ENCODE measurements around the gene CFAP46.
A peak's percentile ranks its signal among the peaks of the same experiment; 100 is the strongest.
"Not testable (repeated sequence)": the region's sequence is repeated elsewhere in the genome, so short reads cannot be mapped to it uniquely, and the experiment has no call there.

The CFAP46 gene

DNA sequence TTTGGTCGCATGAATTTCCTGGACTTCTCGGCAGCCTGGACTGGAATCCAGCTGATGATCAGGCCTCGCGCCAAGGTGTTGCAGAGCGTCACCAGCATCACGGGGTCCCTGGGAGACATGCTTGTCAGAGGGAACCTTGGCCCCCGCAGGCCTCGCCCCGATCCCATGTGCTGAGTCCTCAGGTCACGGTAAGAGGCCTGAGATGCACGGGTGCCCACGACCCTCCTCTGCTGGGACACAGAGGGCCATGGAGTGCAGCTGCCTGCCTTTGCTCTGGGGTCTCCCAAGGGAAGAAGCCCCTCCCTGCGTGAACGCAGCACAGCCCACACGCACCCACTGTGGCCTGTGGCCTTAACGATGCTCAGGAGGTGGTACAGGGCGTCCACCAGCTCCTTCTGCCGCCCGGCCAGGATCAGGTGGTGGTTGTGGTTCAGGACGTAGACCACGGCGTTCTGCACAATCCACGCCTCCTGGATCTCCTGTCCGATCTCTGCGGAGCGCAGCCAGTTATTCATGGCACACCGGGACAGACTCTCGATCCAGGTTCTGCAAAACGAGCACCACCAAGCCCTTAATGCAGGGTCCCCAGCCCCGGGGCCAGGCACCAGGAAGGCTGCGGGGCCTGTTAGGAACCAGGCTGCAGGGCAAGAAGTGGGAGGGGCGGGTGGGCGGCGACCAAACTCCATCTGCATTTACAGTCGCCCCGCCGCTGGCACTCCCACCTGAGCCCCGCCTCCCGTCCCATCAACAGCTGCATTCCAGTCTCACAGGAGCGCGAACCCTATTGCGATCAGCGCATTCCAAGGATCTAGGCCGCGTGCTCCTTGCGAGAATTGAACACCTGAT, 29.4 kb downstream of the CFAP46 start:
- DNase-seq: no peak

DNA sequence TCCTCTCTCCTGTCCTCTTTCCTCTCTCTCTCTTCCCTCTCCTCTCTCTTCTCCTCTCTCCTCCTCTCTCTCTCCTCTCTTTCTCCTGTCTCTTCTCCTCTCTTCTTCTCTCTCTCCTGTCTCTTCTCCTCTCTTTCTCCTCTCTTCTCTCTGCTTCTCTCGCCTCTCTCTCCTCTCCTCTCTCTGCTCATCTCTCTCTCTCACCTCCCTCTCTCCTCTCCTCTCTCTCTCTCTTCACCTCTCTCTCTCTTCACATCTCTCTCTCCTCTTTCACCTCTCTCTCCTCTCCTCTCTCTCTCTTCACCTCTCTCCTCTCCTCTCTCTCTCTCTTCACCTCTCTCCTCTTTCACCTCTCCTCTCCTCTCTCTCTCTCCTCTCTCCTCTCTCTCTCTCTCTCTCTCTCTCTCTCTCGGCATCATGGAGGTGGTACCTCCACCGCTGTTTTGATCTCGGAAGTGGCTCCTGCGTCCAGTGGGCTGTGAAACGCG, 30.1 kb downstream of the CFAP46 start:
- DNase-seq: no peak

DNA sequence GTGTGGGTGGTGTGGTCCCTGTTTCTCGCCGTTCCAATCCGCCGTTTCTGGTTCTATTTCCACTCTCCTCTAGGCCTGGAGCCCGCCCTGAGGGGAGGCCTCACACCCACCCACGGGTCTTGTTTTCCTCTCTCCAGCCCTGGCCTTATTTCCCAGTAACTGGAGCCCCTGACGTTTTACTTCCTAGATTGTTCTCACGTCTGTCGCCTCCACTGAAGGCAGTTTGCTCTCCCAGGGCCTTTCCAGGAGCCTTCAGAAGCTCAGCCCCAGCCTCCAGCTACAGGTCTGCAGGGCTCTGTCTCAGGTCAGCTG, 30.6 kb downstream of the CFAP46 start:
- no peak for DNase-seq

DNA sequence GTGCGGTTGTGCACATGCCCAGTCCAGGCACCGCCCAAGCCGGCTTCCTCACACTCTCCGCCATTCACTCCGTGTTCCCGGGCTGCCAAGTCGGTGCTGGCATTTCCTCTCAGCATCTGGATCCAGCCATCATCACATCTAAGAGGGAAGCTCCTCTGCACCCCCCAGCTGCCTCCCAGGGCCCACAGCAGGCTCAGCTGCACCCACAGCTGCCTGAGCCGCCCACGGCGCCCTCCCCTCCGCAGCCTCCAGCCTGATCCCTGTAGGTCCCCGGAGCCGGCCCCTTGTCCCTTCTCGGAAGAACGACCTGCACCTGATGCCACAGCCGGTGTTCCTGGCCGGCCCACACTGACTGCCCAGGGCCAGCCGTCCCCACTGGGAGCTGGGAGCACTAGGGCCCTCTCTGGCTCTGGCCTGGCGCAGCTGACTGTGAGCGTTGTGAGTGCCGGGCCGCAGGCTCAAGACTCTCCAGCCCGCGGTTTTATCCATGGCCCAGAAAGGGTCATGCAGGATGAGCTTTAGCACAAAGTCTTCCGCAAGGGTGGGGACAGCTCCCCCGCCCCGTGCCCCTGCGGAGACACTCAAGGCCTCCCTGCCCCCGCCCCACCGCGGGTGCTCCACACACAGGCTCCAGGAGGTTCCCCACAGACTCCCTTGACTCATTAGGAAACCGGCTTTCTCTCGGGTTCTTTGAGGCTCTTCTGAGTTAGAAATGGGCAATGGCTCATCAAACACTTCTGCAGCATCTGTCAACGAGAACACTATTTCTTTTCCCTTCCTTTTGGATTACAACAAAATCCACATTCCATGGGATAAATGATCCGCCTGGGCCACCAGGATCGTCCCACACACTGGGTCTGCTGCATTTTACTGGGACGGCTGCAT, 31.2 kb downstream of the CFAP46 start:
- DNase-seq: no peak

DNA sequence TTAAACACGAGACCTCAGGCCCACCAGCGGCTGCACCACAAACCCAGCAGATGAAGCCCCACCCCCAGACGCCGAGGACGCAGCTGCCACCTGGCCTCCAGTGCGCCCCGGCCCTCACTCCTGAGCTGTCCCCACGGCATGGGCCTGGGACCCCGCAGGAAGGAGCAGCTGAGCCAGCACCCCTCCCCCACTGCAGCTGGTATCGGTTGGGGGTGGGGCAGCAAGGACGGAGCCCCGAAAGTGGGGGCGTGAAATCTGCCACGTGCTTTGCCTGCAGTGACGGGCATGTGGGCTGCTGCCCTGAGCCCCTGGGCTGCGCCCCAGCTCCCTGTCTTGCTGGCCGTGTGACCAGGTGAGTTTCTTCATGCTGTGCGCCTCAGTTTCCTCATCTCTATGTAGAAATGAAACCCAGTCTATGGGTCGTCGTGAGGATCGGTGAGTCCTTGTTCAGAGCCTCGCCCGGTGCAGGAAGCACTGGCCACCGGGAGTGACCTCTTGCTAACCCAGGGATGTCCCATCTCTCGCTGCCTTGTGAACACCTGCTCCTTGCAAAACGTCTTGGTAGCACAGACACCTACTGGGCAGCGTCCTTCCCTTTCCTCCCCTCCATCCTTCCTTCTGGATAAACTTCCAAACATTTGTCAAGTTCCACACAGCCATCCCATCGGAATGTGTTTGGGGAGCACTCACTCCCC, 32.0 kb downstream of the CFAP46 start:
- no peak for DNase-seq

DNA sequence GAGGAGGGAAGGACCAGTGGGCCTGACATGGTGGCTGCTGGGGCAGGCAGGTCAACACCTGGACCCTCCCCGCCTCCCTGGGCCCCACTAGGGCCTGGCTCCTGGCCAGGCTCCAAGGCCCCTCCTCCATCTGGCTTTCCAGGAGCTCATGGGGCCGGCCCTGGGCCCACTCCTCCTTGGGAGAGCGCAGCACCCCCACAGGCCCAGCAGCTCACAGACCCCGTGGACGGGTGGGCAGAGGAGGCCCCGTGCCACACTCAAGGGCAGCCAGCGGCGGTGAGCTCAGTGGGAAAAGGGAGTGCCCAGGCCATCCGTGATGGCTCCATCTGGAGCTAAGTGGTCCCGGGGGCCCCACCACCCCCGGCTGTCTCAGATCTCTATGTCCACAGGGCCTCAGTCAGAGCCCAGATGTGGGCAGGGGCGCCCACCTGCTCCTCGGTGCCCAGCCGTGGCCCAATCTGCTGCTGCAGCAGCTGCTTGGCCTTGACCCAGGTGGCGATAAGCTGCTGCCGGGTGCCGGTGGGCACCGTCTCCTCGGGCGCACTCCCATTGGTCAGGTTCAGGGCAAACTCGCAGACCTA, 32.8 kb downstream of the CFAP46 start:
- no peak for DNase-seq

DNA sequence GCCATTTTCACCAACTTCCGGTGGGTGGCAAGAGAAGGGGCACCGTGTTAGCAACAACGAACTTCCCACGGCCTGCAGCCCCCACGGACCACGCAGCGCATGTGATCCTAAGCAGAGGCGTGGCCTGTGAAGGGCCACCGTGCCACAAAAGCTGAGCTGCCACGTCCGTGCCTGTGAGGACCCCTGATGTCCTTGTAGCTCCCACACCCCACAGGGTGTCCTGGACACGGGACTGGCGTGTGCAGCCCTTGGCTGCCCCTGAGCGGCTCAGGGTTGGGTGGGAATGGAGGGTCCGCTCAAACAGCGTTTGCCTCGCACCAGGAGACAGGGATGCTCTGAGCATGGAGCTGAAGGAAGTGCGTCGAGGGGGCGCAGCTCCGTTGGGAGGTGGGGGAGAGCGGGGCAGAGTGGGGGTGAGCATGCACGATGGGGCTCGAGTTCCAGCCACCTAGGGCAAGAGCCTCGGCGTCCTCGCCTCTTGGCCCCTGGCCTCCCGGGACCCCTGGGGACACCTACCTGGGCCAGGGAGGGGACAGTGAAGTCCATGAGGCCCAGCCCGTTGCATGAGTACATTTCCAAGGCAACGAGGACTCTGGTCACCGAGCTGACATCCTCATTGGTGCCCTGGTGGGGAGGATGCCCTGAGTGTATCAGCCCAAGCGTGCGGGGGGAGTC, 33.6 kb downstream of the CFAP46 start:
- DNase-seq: no peak

DNA sequence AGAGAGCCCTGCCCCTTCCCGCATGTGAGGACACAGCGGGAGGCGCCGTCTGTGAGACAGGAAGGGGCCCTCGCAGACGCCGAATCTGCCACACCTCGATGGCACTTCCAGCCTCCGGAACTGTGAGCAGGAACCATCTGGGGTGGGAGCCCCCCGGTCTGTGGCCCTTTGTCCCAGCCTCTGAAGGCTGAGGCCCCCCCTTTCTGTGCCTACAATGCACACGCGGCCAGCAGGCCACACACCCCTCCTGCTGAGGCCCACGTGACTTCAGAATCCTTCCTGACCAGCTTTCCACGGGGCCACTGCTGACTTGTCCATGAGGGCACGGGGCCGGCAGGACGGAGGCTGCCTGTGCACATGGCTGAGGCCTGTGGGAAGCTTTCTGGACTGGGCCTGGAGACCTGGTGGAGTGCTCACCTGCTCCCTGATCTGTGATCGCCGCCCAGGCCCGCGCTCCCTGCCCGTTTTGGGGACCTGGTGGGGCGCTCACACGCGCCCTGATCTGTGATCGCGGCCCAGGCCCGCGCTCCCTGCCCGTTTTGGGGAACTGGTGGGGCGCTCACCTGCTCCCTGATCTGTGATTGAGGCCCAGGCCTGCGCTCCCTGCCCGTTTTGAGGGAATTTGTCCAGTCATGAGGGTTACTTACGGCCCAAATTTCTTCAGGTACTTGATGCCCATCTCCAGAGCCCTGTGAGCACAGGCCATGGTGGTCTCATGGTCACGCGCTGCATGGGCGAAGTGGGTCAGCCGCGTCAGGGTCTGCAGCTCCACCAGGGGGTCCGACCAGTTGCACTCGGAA, 34.3 kb downstream of the CFAP46 start:
- no peak for DNase-seq

DNA sequence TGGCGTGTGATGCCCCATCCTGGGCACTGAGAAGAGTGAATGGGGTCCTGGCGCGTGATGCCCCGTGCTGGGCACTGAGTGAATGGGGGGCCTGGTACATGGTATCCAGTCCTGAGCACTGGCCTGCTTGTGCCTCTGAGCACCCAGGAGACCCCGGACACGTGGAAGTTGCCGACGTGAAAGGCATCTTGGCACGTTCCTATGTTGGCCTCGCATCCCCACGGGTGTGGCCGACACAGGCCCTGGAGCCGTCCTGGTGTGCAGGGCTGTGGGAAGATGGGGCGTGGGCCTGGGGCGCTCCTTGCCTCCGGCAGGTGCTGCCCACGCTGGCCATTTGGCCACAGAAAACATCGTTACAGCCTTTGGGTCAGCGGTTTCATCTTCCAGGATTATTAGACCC, 35.5 kb downstream of the CFAP46 start:
- no peak for DNase-seq

DNA sequence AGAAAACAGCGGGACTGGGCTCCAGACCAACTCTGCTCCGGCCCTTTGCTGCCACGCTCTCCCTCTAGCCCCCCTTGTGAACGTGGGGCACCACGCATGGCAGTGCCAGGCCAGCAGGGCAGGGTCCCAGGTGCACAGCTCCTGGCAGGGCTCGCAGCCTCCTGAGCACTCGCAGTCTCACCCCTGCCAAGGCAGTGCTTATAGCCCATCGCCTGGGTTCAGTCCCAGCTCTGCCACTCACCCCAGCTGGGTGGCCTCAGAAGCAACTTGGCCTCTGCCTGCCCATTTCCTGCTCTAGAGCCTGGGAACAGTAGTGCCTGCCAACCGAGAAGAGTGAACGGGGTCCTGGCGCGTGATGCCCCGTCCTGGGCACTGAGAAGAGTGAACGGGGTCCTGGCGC, 36.3 kb downstream of the CFAP46 start:
- DNase-seq: no peak

DNA sequence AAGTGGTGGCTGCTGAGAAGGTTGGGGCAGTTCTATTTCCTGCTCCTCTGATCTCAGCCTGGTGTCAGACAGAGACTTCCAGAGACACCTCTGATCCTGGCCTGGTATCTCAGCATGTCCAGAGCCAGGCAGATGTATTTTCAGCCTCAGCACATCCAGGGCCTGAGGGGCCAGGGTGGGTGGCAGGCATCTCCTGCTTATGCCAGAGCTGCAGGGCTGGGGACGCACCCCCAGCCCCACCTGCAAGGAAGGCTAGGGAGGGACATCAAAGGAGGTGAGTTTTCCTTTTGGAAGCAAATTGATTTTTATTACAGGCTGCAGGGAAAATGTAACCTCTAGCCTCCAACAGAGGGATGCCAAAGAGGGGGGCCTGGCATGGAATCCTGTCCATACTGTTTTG, 36.7 kb downstream of the CFAP46 start:
- DNase-seq: no peak

DNA sequence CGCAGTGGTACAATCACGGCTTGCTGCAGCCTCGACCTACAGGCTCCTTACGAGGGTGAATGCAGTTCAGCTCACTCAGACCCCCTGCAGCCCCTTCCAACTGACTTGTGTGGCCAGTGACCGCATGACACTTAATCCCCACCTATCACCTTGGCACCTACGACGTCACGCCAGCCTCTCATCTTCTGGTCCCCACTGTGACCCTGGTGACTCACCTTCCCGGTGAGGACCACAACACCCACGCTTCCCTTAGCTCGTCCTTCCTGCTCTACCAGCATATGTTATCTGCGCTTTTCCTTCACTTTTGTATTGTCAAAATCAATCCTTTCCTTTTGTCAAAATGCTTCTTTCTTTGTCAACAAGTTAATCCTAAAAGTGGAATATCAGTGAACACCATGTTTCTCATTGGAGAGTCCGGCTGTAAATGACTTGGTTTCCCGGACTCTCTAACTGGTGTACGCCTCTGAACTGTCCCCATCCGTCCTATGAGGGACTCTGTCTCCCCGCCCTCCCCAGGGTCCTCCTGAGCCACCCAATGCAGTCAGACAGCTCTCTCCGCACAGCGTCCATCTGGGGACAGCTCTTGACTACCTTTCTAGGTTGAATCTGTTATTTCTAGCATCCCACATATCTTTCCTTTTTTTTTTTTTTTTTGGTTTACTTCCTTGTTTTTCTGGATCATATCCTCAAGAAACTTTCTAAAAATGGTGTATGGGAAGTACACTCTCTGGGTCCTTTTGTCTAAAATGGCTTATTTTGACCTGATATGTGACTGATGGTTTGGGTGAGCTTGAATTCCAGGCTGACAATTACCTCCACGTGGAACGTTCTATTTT, 37.3 kb downstream of the CFAP46 start:
- DNase-seq: peak; percentile 37

DNA sequence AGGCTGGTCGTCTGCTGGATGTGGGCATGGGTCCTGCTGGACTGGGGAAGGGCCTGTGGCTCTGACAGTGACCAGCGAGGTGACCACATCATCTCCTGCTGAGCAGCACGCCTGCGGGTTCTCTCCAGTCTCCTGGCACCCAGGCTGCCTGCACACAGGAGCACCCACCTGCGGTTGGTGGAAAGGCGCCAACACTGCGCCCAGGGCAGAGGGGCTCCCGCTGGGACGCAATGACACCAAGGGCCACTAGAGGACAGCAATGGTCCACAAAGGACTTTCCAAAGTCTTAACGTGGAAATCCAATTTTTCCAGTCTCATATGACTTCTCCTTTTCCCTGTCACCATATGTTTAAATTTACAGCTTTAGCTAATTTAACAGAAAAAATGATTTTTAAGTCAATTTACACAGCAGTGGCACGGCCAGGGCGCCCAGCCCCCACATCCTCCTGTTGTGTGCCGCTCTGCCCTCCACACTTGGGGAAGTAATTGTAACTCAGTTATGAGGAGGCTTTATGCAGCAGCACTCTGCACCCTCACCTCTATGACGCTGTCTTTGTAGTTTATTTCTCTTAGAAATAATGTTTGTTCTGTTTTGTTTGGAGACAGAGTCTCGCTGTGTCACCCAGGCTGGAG, 38.1 kb downstream of the CFAP46 start:
- DNase-seq: peak; percentile 29

DNA sequence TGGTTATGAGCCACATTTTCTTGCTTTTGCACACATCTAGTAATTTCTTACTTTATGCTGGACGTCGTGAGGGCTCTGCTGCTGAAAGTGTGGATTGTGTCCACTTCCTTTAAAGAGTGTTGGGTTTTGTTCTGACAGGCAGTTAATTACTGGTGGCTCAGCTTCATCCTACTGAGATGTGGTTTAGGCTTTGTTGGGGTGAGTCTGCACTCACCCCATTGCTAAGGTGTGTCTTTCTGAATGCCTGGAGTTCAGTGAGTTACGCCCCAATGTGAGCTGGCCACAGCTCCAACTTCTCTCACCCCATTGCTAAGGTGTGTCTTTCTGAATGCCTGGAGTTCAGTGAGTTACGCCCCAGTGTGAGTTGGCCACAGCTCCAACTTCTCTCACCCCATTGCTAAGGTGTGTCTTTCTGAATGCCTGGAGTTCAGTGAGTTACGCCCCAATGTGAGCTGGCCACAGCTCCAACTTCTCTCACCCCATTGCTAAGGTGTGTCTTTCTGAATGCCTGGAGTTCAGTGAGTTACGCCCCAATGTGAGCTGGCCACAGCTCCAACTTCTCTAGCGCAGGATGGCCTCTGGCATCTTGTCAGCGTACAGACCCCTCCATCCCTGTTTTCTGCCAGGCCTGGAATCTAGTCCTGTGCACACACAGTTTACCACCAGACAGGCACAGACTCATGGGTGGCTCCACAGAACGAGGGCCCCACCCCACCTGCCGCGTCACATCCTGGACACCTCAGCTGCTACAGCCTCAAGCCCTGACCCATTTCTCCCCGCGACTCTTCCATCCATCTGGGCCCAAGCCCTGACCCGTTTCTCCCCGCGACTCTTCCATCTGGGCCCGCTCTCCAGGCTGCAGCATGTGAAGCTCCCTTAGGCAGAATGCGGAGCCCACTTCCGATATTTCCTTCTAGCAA, 39.5 kb downstream of the CFAP46 start:
- DNase-seq: not testable (repeated sequence)

DNA sequence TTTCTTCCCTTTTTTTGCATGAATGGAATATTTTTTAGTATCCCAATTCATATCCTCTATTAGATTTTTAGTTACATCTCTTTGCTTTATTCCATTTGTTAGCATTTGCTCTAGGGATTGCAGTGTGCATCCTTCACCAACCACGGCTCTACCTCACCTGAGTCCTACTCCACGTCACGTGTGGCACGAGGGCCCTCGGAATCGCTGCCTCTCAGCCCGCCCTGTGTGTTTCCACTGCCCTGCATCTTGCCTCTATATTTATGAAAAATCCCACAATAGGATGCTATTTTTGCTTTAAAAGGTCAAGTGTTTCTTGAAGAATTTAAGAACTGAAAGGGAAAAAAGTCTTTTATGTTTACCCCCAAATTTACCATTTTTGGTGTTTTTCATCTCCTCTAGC, 41.0 kb downstream of the CFAP46 start:
- no peak for DNase-seq

DNA sequence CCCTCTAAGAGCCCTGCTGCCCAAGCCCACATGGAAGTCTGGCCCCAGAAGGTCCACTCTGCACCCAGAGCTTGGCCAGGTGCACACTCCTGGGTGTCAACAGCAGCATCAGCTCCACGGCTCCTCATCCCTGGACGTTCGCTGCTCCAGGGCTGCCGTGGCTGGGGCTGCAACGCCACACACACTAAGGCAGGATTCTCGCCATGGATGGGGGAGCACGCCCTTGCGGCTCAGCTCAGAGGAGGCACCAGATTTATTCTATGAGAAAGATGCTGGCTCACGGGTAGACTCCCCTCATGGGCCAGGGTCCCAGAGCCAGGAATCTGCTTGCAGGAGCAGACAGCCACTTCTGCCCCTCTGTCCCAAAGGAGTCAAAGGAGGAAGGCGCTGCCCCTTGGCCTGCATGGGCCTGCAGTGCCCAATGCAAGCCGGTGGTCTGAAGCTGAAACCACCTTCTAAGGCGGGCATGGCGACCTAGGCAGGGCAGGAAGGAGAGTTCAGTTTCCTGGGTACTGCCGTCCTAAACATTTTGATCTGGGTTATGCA, 42.1 kb downstream of the CFAP46 start:
- DNase-seq: no peak

DNA sequence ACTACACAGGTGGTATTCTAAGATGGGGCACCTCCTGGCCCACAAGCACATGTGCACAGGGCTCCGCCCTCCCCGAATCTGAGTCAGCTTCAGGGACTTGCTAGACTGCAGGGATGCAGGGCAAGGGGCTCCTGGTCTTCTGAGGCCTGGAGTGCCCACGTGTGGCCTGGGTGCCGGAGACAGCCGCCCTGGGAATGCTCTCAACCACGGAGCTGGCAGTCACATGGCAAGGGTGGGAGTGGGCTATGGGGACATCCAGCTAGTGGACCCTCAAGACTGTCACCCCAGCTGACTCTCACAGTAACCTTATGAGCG, 42.7 kb downstream of the CFAP46 start:
- DNase-seq: no peak

DNA sequence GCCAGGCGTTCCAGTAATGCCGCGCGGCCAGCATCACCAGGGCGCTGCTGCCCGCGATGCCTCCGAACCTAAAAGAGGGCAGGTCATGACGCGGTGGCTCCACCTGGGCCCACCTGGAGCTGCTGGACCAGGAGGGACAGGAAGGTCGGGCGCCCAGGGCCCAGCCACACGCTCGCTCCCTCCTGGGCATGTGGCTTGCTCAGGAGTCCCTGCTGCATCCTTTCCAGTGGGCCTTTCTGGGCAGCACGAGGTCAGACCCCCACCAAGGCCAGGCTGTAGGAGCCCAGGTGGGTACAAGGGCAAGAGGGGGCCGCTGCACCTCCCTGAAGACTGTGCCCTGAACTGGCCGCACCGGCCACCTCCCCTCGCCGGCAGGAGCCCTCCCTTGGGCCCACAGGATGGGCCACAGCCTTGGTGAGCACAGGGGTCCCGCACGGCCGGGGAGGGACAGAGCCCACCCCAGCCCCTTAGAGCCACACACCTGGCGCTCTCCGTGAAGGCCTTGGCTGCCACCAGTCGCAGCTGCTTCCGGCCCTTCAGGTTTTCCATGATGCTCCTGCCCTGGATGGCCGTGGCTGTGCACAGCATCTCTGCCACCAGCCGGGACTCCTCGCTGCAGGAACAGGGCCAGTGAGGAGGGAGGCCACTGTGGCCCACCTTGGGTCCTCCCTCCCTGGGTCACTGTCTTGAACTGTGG, 43.2 kb downstream of the CFAP46 start:
- DNase-seq: no peak
